SK-N-SH treated with all-trans-retinoic acid at 6 μM for 48 hours (cell line): ENCODE measurements around the gene MESP2.

ENCODE experiments used
- ATAC-seq: fragments of 200-7000 bp; cut with Tn5 transposase; 3 replicates; pipeline ENCODE4 v1.9.1; 2020; ENCODE audit warnings: mild to moderate bottlenecking, moderate library complexity
- ARNTL ChIP-seq: fragments of 450-650 bp; formaldehyde crosslinking; IDR thresholded peaks from 2 replicates; pipeline ENCODE4 v1.5.0; 2020; ENCODE audit warnings: low read depth, mild to moderate bottlenecking, moderate library complexity, borderline replicate concordance
- BACH2 ChIP-seq: fragments of 250-450 bp; sonication (Bioruptor Pico); IDR thresholded peaks from 2 replicates; pipeline ENCODE4 v1.9.0; 2021; ENCODE audit warnings: mild to moderate bottlenecking, borderline replicate concordance
- CSDC2 ChIP-seq: fragments of 250-450 bp; sonication (Bioruptor Pico); IDR thresholded peaks from 2 replicates; pipeline ENCODE4 v1.5.0; 2020; ENCODE audit warnings: mild to moderate bottlenecking, moderate library complexity
- ESRRG ChIP-seq: fragments of 250-450 bp; sonication (Bioruptor Pico); IDR thresholded peaks from 2 replicates; pipeline ENCODE4 v1.6.1; 2021; ENCODE audit warnings: mild to moderate bottlenecking
- GLIS3 ChIP-seq: fragments of 250-450 bp; sonication (Bioruptor Pico); IDR thresholded peaks from 2 replicates; pipeline ENCODE4 v1.5.0; 2020; ENCODE audit warnings: mild to moderate bottlenecking, moderate library complexity
- ISL1 ChIP-seq: fragments of 250-450 bp; sonication (Bioruptor Pico); IDR thresholded peaks from 2 replicates; pipeline ENCODE4 v2.1.2; 2022; ENCODE audit warnings: mild to moderate bottlenecking, moderate library complexity
- OSR1 ChIP-seq: fragments of 250-450 bp; sonication (Bioruptor Pico); IDR thresholded peaks from 2 replicates; pipeline ENCODE4 v1.8.0; 2022; ENCODE audit warnings: moderate library complexity, mild to moderate bottlenecking, inconsistent platforms
- RARB ChIP-seq: fragments of 250-450 bp; sonication (Bioruptor Pico); IDR thresholded peaks from 2 replicates; pipeline ENCODE4 v1.8.0; 2021; ENCODE audit warnings: mild to moderate bottlenecking, moderate library complexity
- SNAI2 ChIP-seq: fragments of 250-450 bp; sonication (Bioruptor Pico); IDR thresholded peaks from 2 replicates; pipeline ENCODE4 v1.5.0; 2020; ENCODE audit warnings: mild to moderate bottlenecking, moderate library complexity
- TCF4 ChIP-seq: fragments of 250-450 bp; sonication (Bioruptor Pico); IDR thresholded peaks from 2 replicates; pipeline ENCODE4 v1.8.0; 2021; ENCODE audit warnings: mild to moderate bottlenecking, moderate library complexity, borderline replicate concordance
- TOX ChIP-seq: fragments of 250-450 bp; sonication (Bioruptor Pico); IDR thresholded peaks from 2 replicates; pipeline ENCODE4 v1.8.0; 2021; ENCODE audit warnings: mild to moderate bottlenecking, moderate library complexity, borderline replicate concordance
- ZC3H10 ChIP-seq: fragments of 250-450 bp; sonication (Bioruptor Pico); IDR thresholded peaks from 2 replicates; pipeline ENCODE4 v1.5.1; 2021; ENCODE audit warnings: mild to moderate bottlenecking, moderate library complexity
- ZFP3 ChIP-seq: fragments of 250-450 bp; sonication (Bioruptor Pico); IDR thresholded peaks from 2 replicates; pipeline ENCODE4 v1.5.0; 2020; ENCODE audit warnings: mild to moderate bottlenecking, moderate library complexity
- ZFP30 ChIP-seq: fragments of 450-650 bp; formaldehyde crosslinking; IDR thresholded peaks from 2 replicates; pipeline ENCODE4 v1.5.0; 2022; ENCODE audit warnings: mild to moderate bottlenecking, moderate library complexity
- ZNF565 ChIP-seq: fragments of 450-650 bp; formaldehyde crosslinking; conservative IDR thresholded peaks from 2 replicates; pipeline ENCODE4 v1.5.0; 2020; ENCODE audit warnings: low read depth, mild to moderate bottlenecking, moderate library complexity
- ZNF70 ChIP-seq: fragments of 450-650 bp; formaldehyde crosslinking; IDR thresholded peaks from 2 replicates; pipeline ENCODE4 v1.5.0; 2020; ENCODE audit warnings: mild to moderate bottlenecking, moderate library complexity
- ZNF8 ChIP-seq: fragments of 450-650 bp; formaldehyde crosslinking; IDR thresholded peaks from 2 replicates; pipeline ENCODE4 v1.5.0; 2020; ENCODE audit warnings: mild to moderate bottlenecking, moderate library complexity
- TF ChIP-seq, protein P1 (sequence below): fragments of 250-450 bp; sonication (Bioruptor Pico); IDR thresholded peaks from 2 replicates; pipeline ENCODE4 v1.5.1; 2020; ENCODE audit warnings: low read depth, mild to moderate bottlenecking, moderate library complexity
- TF ChIP-seq, protein P2 (sequence below): fragments of 250-450 bp; sonication (Bioruptor Pico); IDR thresholded peaks from 2 replicates; pipeline ENCODE4 v1.5.0; 2020; ENCODE audit warnings: mild to moderate bottlenecking, moderate library complexity
- TF ChIP-seq, protein P3 (sequence below): fragments of 250-450 bp; sonication (Bioruptor Pico); IDR thresholded peaks from 2 replicates; pipeline ENCODE4 v1.8.0; 2020; ENCODE audit warnings: mild to moderate bottlenecking, moderate library complexity, borderline replicate concordance
- TF ChIP-seq, protein P4 (sequence below): fragments of 250-450 bp; sonication (Bioruptor Pico); IDR thresholded peaks from 2 replicates; pipeline ENCODE4 v1.8.0; 2021; ENCODE audit warnings: low read depth, mild to moderate bottlenecking, moderate library complexity, borderline replicate concordance
- TF ChIP-seq, protein P5 (sequence below): fragments of 250-450 bp; sonication (Bioruptor Pico); IDR thresholded peaks from 2 replicates; pipeline ENCODE4 v1.5.1; 2021; ENCODE audit warnings: mild to moderate bottlenecking, moderate library complexity

Gene MESP2

DNA sequence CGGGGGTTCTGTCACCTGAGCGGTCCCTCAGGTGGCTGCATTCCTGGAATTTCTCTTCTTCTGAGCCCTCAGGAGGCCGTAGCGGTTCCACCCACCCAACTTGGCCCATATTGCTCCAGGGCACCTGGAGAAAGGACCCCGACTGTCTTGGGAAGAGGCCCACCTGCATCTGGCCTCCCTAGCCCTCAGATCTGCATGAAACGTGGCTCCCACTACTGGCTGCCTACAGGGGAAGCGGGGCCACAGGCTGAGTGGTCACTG lies 48.4 kb downstream of the MESP2 start (continued):
- TF ChIP-seq, protein P1, sequence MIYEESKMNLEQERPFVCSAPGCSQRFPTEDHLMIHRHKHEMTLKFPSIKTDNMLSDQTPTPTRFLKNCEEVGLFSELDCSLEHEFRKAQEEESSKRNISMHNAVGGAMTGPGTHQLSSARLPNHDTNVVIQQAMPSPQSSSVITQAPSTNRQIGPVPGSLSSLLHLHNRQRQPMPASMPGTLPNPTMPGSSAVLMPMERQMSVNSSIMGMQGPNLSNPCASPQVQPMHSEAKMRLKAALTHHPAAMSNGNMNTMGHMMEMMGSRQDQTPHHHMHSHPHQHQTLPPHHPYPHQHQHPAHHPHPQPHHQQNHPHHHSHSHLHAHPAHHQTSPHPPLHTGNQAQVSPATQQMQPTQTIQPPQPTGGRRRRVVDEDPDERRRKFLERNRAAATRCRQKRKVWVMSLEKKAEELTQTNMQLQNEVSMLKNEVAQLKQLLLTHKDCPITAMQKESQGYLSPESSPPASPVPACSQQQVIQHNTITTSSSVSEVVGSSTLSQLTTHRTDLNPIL (CRISPR knock-in tag): no peak
- no peak for TF ChIP-seq GLIS3 (CRISPR knock-in tag)
- TF ChIP-seq ESRRG (CRISPR knock-in tag): no peak
- TF ChIP-seq OSR1 (CRISPR knock-in tag): no peak
- no peak for TF ChIP-seq CSDC2 (CRISPR knock-in tag)
- no peak for TF ChIP-seq BACH2 (CRISPR knock-in tag)
- TF ChIP-seq ARNTL (CRISPR knock-in tag): no peak
- no peak for TF ChIP-seq ZNF565

DNA sequence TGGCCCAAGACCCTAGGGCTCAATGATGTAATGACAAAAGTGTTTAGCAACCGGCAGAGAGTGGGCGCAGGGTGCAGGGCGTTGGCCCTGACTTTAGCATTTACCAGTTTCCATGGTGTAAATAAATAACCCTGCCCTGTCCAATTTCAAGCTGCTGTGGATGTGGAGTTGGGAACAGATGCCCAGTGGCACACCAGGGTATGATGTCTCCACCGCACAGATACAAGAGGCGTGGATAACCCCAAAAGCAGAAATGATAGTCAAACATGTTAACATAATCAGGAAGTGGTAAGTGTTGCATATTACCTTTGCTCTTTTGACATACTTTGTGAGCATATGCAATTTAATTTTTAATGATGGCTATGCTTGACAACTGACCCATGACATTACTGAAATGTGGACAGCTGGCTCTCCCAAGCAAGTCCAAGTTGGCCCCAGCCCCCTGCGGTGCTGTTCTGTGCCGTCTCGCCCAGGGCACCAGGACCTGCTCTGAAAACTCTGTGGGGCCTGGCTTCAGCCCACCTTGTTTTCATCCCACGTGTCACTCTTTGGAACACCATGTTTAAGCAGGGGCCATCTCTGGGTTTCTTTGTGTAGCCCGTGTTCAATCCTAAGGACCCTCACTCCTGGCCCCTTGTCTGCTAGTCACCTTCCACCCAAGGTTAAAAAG lies 49.3 kb downstream of the MESP2 start:
- no peak for ATAC-seq
- TF ChIP-seq, protein P2, sequence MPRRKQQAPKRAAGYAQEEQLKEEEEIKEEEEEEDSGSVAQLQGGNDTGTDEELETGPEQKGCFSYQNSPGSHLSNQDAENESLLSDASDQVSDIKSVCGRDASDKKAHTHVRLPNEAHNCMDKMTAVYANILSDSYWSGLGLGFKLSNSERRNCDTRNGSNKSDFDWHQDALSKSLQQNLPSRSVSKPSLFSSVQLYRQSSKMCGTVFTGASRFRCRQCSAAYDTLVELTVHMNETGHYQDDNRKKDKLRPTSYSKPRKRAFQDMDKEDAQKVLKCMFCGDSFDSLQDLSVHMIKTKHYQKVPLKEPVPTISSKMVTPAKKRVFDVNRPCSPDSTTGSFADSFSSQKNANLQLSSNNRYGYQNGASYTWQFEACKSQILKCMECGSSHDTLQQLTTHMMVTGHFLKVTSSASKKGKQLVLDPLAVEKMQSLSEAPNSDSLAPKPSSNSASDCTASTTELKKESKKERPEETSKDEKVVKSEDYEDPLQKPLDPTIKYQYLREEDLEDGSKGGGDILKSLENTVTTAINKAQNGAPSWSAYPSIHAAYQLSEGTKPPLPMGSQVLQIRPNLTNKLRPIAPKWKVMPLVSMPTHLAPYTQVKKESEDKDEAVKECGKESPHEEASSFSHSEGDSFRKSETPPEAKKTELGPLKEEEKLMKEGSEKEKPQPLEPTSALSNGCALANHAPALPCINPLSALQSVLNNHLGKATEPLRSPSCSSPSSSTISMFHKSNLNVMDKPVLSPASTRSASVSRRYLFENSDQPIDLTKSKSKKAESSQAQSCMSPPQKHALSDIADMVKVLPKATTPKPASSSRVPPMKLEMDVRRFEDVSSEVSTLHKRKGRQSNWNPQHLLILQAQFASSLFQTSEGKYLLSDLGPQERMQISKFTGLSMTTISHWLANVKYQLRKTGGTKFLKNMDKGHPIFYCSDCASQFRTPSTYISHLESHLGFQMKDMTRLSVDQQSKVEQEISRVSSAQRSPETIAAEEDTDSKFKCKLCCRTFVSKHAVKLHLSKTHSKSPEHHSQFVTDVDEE: no peak
- TF ChIP-seq, protein P3, sequence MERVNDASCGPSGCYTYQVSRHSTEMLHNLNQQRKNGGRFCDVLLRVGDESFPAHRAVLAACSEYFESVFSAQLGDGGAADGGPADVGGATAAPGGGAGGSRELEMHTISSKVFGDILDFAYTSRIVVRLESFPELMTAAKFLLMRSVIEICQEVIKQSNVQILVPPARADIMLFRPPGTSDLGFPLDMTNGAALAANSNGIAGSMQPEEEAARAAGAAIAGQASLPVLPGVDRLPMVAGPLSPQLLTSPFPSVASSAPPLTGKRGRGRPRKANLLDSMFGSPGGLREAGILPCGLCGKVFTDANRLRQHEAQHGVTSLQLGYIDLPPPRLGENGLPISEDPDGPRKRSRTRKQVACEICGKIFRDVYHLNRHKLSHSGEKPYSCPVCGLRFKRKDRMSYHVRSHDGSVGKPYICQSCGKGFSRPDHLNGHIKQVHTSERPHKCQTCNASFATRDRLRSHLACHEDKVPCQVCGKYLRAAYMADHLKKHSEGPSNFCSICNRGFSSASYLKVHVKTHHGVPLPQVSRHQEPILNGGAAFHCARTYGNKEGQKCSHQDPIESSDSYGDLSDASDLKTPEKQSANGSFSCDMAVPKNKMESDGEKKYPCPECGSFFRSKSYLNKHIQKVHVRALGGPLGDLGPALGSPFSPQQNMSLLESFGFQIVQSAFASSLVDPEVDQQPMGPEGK (CRISPR knock-in tag): no peak
- TF ChIP-seq, protein P1 (CRISPR knock-in tag): no peak
- TF ChIP-seq ARNTL (CRISPR knock-in tag) (no peak), CSDC2 (CRISPR knock-in tag) (no peak), ZFP3 (no peak), ZFP30 (CRISPR knock-in tag) (no peak)
- TF ChIP-seq, all 23 proteins: peak for 0

DNA sequence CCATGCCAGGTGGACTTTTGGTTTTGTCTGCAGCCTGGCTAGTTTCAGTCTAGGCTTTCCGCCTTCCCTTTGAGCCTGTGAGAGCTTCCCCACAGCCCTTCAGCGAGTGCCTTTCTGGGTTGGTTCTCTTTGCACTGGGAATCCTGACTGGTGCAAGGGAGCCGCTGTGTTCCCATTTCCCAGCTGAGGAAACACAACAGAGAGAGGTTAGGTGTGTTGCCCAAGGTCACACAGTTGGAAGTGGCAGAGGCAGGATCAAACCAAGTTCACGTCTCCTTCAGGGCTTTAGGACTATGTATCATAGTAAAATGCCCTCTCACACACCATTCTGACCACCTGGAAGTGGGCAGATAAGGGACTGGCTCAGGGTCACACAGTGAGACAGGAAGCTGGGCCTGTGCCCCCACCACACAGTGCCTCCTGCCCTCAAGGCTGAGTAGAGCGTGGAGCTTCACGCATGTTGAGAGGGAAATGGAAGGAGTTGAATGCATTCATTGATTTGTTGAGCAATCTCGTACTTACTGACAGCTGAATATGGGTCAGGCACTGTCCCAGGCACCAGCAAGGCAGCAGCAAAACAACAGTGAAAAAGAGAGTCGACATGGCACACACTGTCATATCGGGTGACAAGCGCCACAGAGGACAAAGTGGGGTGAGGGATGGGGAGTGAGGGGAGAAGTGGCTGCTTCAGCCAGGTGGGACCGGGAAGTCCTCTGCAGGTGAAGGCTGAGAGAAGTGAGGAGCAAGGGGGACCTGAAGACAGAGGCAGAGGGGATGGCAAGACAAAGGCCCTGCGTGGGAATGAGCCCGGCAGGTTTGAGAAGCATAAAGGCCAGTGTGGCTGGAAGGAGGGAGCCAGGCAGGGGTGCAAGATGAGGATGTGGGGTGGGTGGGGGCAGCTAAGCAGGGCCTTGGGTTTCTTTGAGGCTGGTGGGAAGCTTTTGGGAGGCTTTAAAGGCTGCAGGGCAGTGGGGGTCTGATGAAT lies 50.8 kb downstream of the MESP2 start:
- no peak for ATAC-seq
- no peak for TF ChIP-seq RARB (CRISPR knock-in tag)
- TF ChIP-seq, protein P4, sequence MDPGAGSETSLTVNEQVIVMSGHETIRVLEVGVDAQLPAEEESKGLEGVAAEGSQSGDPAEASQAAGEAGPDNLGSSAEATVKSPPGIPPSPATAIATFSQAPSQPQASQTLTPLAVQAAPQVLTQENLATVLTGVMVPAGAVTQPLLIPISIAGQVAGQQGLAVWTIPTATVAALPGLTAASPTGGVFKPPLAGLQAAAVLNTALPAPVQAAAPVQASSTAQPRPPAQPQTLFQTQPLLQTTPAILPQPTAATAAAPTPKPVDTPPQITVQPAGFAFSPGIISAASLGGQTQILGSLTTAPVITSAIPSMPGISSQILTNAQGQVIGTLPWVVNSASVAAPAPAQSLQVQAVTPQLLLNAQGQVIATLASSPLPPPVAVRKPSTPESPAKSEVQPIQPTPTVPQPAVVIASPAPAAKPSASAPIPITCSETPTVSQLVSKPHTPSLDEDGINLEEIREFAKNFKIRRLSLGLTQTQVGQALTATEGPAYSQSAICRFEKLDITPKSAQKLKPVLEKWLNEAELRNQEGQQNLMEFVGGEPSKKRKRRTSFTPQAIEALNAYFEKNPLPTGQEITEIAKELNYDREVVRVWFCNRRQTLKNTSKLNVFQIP: no peak
- TF ChIP-seq ZC3H10 (CRISPR knock-in tag): no peak
- TF ChIP-seq SNAI2 (CRISPR knock-in tag): no peak

DNA sequence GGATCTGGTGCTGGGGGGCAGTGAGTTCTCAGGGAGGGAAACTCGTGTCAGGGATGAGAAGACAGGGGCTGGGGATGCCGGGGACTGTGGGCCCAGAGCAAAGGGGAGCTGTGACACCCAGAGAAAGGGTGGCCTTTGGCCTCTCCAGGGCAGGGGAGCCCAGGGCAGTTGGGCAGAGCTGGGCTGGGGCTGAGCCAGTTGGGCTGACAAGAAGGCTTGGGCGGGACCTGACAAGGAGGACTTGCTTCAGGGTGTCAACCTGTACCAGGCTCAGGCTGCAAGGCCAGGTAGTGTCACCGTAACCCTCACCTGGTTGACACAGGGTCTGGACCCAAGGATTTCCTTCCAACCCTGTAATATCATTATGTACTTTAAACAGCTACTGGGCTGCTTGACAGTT lies 51.7 kb downstream of the MESP2 start:
- ATAC-seq: no peak; the same call in 2 of the 3 replicates
- TF ChIP-seq GLIS3 (CRISPR knock-in tag) (no peak), ZFP30 (CRISPR knock-in tag) (no peak), ZFP3 (no peak), ISL1 (CRISPR knock-in tag) (no peak), TCF4 (CRISPR knock-in tag) (no peak), ZNF565 (no peak), ZNF8 (CRISPR knock-in tag) (no peak), ZNF70 (CRISPR knock-in tag) (no peak), ESRRG (CRISPR knock-in tag) (no peak), TOX (CRISPR knock-in tag) (no peak)
- TF ChIP-seq, protein P5, sequence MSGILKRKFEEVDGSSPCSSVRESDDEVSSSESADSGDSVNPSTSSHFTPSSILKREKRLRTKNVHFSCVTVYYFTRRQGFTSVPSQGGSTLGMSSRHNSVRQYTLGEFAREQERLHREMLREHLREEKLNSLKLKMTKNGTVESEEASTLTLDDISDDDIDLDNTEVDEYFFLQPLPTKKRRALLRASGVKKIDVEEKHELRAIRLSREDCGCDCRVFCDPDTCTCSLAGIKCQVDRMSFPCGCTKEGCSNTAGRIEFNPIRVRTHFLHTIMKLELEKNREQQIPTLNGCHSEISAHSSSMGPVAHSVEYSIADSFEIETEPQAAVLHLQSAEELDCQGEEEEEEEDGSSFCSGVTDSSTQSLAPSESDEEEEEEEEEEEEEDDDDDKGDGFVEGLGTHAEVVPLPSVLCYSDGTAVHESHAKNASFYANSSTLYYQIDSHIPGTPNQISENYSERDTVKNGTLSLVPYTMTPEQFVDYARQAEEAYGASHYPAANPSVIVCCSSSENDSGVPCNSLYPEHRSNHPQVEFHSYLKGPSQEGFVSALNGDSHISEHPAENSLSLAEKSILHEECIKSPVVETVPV: no peak
- TF ChIP-seq, protein P2: no peak
